Right atrium auricular region (tissue), 2 donors: ENCODE measurements around the gene MGST2. TPM values are rescaled to one million over a fixed set of nuclear protein-coding genes. Genes with fewer than 3 reads are reported as not detected.

ENCODE experiments used
- DNase-seq: peaks from one replicate; pipeline ENCODE4 v3.0.0-alpha.2; 2019; ENCODE audit warnings: low spot score
- H3K27ac ChIP-seq, 2 donors: fragments of 200-600 bp; sonication (generic); 1 replicate in 1 of 2; 2 replicates in 1 of 2; pipeline ENCODE4 v1.5.1; 2016 to 2019
- H3K27me3 ChIP-seq, 2 donors: fragments of 200-600 bp; sonication (generic); one replicate each; pipeline versions ENCODE4 v1.5.1 to v1.6.0; 2017 to 2019
- H3K36me3 ChIP-seq: fragments of 200-600 bp; sonication (generic); one replicate; pipeline ENCODE4 v1.5.1; 2016
- H3K4me1 ChIP-seq, 2 donors: fragments of 200-600 bp; sonication (generic); one replicate each; pipeline versions ENCODE4 v1.5.1 to v1.6.0; 2017 to 2019
- H3K4me3 ChIP-seq, 2 donors: fragments of 200-600 bp; sonication (generic); 1 replicate in 1 of 2; 2 replicates in 1 of 2; pipeline ENCODE4 v1.5.1; 2017 to 2019; ENCODE audit warnings: mild to moderate bottlenecking in 1 of 2, moderate library complexity in 1 of 2
- H3K9me3 ChIP-seq, 2 donors: fragments of 200-600 bp; sonication (generic); one replicate each; pipeline ENCODE4 v1.5.1; 2019
- CTCF ChIP-seq, 2 donors: fragments of 200-600 bp; sonication (generic); IDR thresholded peaks; one replicate each; pipeline ENCODE4 v1.5.1; 2019; ENCODE audit warnings: antibody characterized with exemption in 2 of 2
- total RNA-seq, 2 donors: library from RNA; depleted of rRNA; stranded (reverse); fragments of >200 nt; gene quantifications; one replicate each; pipeline ENCODE4 v1.1.0, GENCODE V29; 2016

The MGST2 gene
- total RNA-seq, 2 donors from 2014 or later, result 77.4 to 129 TPM

DNA sequence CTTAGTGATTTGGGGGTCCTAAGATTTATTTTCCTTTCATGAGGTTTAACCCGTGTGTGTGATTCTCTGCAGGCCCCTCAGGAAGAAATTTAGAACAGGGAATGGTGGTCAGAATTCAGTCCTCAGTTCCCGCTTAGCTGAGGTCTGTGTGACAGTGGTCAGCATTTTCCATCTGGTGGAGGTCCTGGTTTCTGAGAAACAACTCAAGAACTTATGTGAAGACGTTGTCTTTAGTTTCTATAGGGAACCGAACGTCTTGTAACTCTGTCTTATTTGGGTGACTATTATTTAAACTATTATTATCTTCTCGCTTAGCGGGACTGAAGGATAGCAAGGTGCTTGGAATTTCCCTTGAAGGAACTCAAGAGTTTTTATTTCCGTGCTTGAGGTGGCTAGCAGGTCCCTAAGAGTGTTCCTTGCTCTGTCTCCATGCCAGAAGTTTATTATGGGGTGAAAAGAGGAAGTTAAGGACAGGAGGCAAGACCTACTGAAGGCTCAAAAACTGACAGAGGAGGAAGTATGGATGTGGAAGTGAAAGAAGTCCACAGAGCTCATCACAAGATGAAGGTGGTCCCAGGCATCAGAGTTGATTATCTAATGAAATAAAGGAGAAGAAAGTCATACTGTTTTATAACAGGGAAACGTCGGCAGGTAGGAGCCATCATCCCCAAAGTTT is 9.4 kb downstream of the MGST2 start:
- H3K4me3 ChIP-seq, result no peak overlapping the region
- no peak for DNase-seq
- peaks cover 25% of the 10 kb centered on the region for H3K36me3 ChIP-seq
- H3K9me3 ChIP-seq, result no peaks in the 10 kb centered on the region
- H3K27me3 ChIP-seq, result no peaks in the 10 kb centered on the region
- TF ChIP-seq CTCF (IDR thresholded peaks at IDR 0.05), result no peak
- H3K27ac ChIP-seq, result no peak overlapping the region
- peaks cover 0 to 17% of the 10 kb centered on the region in 2 donors for H3K4me1 ChIP-seq

DNA sequence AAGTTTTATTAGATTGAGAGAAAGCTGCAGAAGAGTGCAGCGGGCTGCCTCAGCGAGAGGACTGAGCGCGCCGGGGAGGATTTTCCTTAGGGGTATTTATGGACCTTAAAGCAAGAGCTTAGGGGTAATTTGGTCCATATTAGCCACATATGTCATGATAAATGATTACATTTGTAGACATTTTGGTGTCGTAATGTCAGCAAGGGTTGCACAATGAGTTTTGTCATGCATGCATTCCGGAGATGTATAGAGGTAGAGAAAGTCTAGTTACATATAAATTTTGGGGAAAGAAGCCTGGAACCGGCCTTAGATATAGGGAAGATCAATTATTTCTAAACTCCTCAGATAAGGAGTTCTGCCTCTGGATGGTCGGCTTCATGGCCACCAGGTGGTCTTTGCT is 10.0 kb downstream of the MGST2 start:
- no peak overlapping the region for H3K4me3 ChIP-seq
- H3K9me3 ChIP-seq, result no peaks in the 10 kb centered on the region
- no peak for TF ChIP-seq CTCF (IDR thresholded peaks at IDR 0.05)
- no peak for DNase-seq
- H3K27me3 ChIP-seq, result no peaks in the 10 kb centered on the region
- H3K27ac ChIP-seq, result no peak overlapping the region
- peaks cover 0 to 14% of the 10 kb centered on the region in 2 donors for H3K4me1 ChIP-seq
- peaks cover 25% of the 10 kb centered on the region for H3K36me3 ChIP-seq

GRCh38 chr4:139676365-139676764 is 10.7 kb downstream of the MGST2 start:
- no peaks in the 10 kb centered on the region for H3K27me3 ChIP-seq
- H3K27ac ChIP-seq, result no peak overlapping the region
- no peak overlapping the region for H3K4me3 ChIP-seq
- H3K36me3 ChIP-seq, result peaks cover 25% of the 10 kb centered on the region
- H3K9me3 ChIP-seq, result no peaks in the 10 kb centered on the region
- no peak for DNase-seq
- TF ChIP-seq CTCF (IDR thresholded peaks at IDR 0.05), result no peak
- H3K4me1 ChIP-seq, result peaks cover 0 to 14% of the 10 kb centered on the region in 2 donors

GRCh38 chr4:139676913-139677585 is 11.4 kb downstream of the MGST2 start:
- Histone ChIP-seq H3K27ac (no peak overlapping the region), H3K36me3 (peaks cover 19% of the 10 kb centered on the region)
- TF ChIP-seq CTCF (IDR thresholded peaks at IDR 0.05), result no peak

GRCh38 chr4:139682309-139682708 is 16.7 kb downstream of the MGST2 start:
- no peak for TF ChIP-seq CTCF (IDR thresholded peaks at IDR 0.05)
- peaks cover 0 to 32% of the 10 kb centered on the region in 2 donors for H3K4me1 ChIP-seq

More at GRCh38 chr4:139676913-139677585, 11.4 kb downstream of the MGST2 start:
- H3K4me3 ChIP-seq, result no peak overlapping the region
- H3K27me3 ChIP-seq, result no peaks in the 10 kb centered on the region
- peaks cover 0 to 17% of the 10 kb centered on the region in 2 donors for H3K4me1 ChIP-seq
- DNase-seq, result no peak
- no peaks in the 10 kb centered on the region for H3K9me3 ChIP-seq

More at GRCh38 chr4:139682309-139682708, 16.7 kb downstream of the MGST2 start:
- H3K4me3 ChIP-seq, result no peak overlapping the region
- H3K27ac ChIP-seq, result no peak overlapping the region
- H3K36me3 ChIP-seq, result peaks cover 18% of the 10 kb centered on the region
- H3K9me3 ChIP-seq, result no peaks in the 10 kb centered on the region
- no peak for DNase-seq
- no peaks in the 10 kb centered on the region for H3K27me3 ChIP-seq
